HuH-7.5 (cell line): Measurements from ENCODE around the gene TMEM176B.
A peak's percentile ranks its signal among the peaks of the same experiment; 100 is the strongest.

ENCODE experiments used
- DNase-seq: peaks from one replicate; pipeline ENCODE4 v3.0.0; 2011; ENCODE audit warnings: low spot score

Gene TMEM176B

GRCh38 chr7:150799741-150800580 is at the start of gene TMEM176B:
TMEM176B (minus strand) TSS chr7:150800364; CDS start chr7:150796569, 3,795 bp downstream.
- DNase-seq = no peak

- no peak for DNase-seq
These were observed 49.1 kb upstream of the TMEM176B start for GRCh38 chr7:150849204-150849775.

GRCh38 chr7:150848561-150849115 is 48.5 kb upstream of the TMEM176B start:
- no peak for DNase-seq

GRCh38 chr7:150848111-150848510 is 47.9 kb upstream of the TMEM176B start:
- no peak for DNase-seq

GRCh38 chr7:150847536-150847935 is 47.4 kb upstream of the TMEM176B start:
- no peak for DNase-seq

- DNase-seq = no peak
These were observed 46.3 kb upstream of the TMEM176B start for GRCh38 chr7:150846291-150847115.

- no peak for DNase-seq
These were observed 45.3 kb upstream of the TMEM176B start for GRCh38 chr7:150845421-150845861.

GRCh38 chr7:150842716-150843115 is 42.6 kb upstream of the TMEM176B start:
- DNase-seq = no peak

GRCh38 chr7:150842018-150842417 is 41.9 kb upstream of the TMEM176B start:
- no peak for DNase-seq

GRCh38 chr7:150838965-150839650 is 38.9 kb upstream of the TMEM176B start:
- DNase-seq = no peak

GRCh38 chr7:150835702-150836280 is 35.6 kb upstream of the TMEM176B start:
- DNase-seq = no peak

GRCh38 chr7:150835019-150835418 is 34.9 kb upstream of the TMEM176B start:
- DNase-seq = no peak

GRCh38 chr7:150831851-150832250 is 31.7 kb upstream of the TMEM176B start:
- DNase-seq = no peak

- peak; percentile 44 for DNase-seq
These were observed 30.8 kb upstream of the TMEM176B start for GRCh38 chr7:150830937-150831336.

GRCh38 chr7:150829426-150829825 is 29.3 kb upstream of the TMEM176B start:
- DNase-seq = no peak

GRCh38 chr7:150828384-150828783 is 28.2 kb upstream of the TMEM176B start:
- no peak for DNase-seq

- no peak for DNase-seq
These were observed 26.1 kb upstream of the TMEM176B start for GRCh38 chr7:150826061-150826849.

GRCh38 chr7:150824379-150825177 is 24.4 kb upstream of the TMEM176B start:
- DNase-seq = no peak

GRCh38 chr7:150823484-150824126 is 23.4 kb upstream of the TMEM176B start:
- DNase-seq = no peak
